Measurements from ENCODE around the gene MAPRE3.

The MAPRE3 gene

DNA sequence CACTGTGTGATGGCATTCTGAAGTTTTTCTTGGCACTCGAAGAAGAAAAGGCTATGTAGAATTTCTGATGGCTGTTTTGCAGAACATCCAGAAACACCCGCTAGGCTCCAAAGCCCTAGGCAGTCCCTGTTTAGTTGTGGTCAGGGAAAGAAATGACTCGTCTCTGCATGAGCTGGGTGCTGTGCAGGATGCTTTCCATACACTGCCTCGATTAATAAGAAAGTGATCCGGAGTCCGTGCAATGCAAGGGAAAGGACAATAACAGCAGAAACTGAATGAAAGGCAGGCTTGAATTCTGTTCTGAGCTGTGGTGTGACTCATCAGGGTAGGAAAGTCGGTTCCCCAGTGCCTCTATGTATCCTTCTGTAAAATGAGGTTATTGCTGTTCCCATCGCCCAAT lies 18.7 kb downstream of the MAPRE3 start:
- Mint-ChIP-seq H3K4me3 (no peak overlapping the region), H3K9me3 (no peaks in the 10 kb centered on the region), H3K27ac (no peak overlapping the region), H3K27me3 (no peaks in the 10 kb centered on the region), H3K4me1 (no peaks in the 10 kb centered on the region)
- ATAC-seq (no peak), DNase-seq (no peak)

- no peaks in the 10 kb centered on the region for H3K27me3 Mint-ChIP-seq
- no peaks in the 10 kb centered on the region for H3K4me1 Mint-ChIP-seq
- no peaks in the 10 kb centered on the region for H3K9me3 Mint-ChIP-seq
- no peak overlapping the region for H3K27ac Mint-ChIP-seq
- DNase-seq, result no peak
- ATAC-seq, result no peak
- H3K4me3 Mint-ChIP-seq, result no peak overlapping the region
Observed at GRCh38 chr2:26991717-26992116, 21.3 kb downstream of the MAPRE3 start.

DNA sequence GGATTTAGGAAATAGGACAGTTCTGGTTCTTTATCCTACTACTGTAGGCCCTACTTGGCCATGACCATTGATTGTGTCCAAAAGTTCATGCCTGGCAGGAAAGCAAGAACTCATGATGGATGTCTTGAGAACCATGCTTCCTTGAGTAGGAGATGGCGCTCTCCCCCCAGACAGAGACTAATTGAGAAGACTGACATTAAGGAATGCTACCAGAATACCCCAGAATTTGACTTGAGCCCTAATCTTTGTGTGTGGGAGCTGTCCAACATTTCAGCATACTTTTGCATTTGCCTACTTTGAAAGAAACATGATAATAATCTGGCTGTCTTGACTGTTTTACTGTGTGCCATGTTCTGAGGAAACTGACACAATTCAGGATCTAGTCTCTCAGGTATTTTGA lies 23.3 kb downstream of the MAPRE3 start:
- Mint-ChIP-seq H3K27ac (no peak overlapping the region), H3K4me1 (no peaks in the 10 kb centered on the region), H3K9me3 (no peaks in the 10 kb centered on the region), H3K27me3 (no peaks in the 10 kb centered on the region), H3K4me3 (no peak overlapping the region)
- ATAC-seq (no peak), DNase-seq (no peak)

GRCh38 chr2:26994983-26995382 lies 24.5 kb downstream of the MAPRE3 start:
- no peaks in the 10 kb centered on the region for H3K9me3 Mint-ChIP-seq
- H3K4me1 Mint-ChIP-seq, result no peaks in the 10 kb centered on the region
- ATAC-seq (no peak), DNase-seq (no peak)
- no peak overlapping the region for H3K27ac Mint-ChIP-seq
- no peak overlapping the region for H3K4me3 Mint-ChIP-seq
- H3K27me3 Mint-ChIP-seq, result no peaks in the 10 kb centered on the region

- no peak overlapping the region for H3K27ac Mint-ChIP-seq
- no peak overlapping the region for H3K4me3 Mint-ChIP-seq
- no peaks in the 10 kb centered on the region for H3K9me3 Mint-ChIP-seq
Observed at GRCh38 chr2:26997394-26997793, 27.0 kb downstream of the MAPRE3 start.

DNA sequence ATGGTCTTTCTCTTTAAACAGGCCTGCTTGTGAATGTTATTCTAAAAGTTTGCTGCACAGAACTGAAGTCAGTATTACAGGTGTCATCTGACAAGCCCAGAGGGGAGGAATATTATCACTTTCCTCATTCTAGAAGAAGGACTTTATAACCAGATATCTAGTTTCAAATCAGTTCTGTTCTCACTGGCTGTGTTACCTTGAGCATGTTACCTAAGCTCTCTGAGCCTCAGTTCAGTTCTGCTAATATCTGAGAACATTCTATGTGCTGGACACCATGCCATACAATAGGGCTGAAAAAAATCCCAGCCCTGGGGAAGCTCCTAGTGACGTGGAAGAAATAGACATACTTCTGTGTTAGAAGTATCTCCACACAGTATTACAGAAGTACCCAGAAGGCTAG lies 27.9 kb downstream of the MAPRE3 start:
- Mint-ChIP-seq H3K4me1 (no peaks in the 10 kb centered on the region), H3K9me3 (no peaks in the 10 kb centered on the region), H3K4me3 (no peak overlapping the region), H3K27ac (no peak overlapping the region), H3K27me3 (no peaks in the 10 kb centered on the region)
- DNase-seq (no peak), ATAC-seq (no peak)

More at GRCh38 chr2:26997394-26997793, 27.0 kb downstream of the MAPRE3 start:
- H3K27me3 Mint-ChIP-seq, result no peaks in the 10 kb centered on the region
- no peaks in the 10 kb centered on the region for H3K4me1 Mint-ChIP-seq
- no peak for DNase-seq
- ATAC-seq, result no peak

DNA sequence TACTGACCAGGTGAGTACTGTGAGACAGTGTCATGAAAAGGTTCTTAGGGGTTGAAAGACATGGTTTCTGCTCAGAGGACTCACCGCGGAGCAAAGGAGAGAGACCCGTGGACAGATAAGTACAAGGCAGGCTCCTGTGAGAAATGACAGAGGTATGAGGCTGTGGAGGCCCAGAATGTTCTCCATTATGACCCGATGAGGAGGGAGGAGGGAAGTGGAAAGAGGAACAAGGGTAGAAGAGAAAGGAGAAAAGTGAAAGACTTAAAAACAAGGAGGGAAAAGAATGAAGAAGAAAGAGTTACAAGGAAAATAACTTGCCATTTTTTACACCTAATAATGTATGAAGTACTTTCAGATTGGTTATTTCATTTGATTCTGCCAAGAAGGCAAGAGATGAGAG lies 29.8 kb downstream of the MAPRE3 start:
- no peak overlapping the region for H3K4me3 Mint-ChIP-seq
- no peaks in the 10 kb centered on the region for H3K9me3 Mint-ChIP-seq
- H3K27ac Mint-ChIP-seq, result no peak overlapping the region
- H3K27me3 Mint-ChIP-seq, result no peaks in the 10 kb centered on the region
- ATAC-seq (no peak), DNase-seq (no peak)
- no peaks in the 10 kb centered on the region for H3K4me1 Mint-ChIP-seq

DNA sequence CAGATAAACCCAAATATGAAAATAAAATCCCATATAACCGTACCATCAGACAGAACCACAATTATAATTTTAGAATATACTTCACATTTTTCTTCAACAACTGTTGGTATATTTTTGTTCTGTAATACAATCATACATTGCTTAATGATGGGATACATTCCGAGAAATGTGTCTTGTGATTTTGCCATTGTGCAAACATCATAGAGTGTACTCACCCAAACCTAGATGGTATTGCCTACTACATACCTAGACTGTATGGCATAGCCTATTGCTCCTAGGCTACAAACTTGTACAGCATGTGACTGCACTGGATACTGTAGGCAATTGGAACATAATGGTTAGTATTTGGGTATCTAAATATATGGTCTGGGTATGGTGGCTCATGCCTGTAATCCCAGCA lies 30.6 kb downstream of the MAPRE3 start:
- DNase-seq (no peak), ATAC-seq (no peak)
- Mint-ChIP-seq H3K9me3 (no peaks in the 10 kb centered on the region), H3K4me3 (no peak overlapping the region), H3K27ac (no peak overlapping the region), H3K27me3 (no peaks in the 10 kb centered on the region), H3K4me1 (no peaks in the 10 kb centered on the region)

GRCh38 chr2:27001950-27002349 lies 31.5 kb downstream of the MAPRE3 start:
- no peak overlapping the region for H3K4me3 Mint-ChIP-seq
- no peak for ATAC-seq

DNA sequence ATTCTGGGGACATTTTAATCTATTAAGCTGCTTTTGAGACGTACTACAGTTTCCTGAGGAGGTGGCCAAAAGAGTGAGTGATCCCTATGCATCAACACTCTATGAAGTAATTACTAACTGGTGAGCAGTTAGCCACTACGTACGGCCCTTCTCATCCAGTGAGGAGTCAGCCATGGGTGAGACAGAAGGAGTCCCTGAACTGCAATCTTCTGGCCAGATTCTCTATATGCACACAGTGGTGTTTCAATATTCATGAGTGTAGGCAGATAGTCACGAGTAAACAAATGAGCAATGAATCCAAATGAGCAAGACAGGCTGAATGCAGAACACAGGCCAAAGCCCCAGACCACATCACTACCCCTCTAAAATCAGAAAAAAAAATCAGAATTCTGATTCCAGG lies 32.6 kb downstream of the MAPRE3 start:
- no peak for ATAC-seq
- Mint-ChIP-seq H3K27ac (no peak overlapping the region), H3K9me3 (no peaks in the 10 kb centered on the region), H3K4me1 (no peaks in the 10 kb centered on the region), H3K27me3 (no peaks in the 10 kb centered on the region), H3K4me3 (no peak overlapping the region)
- DNase-seq, result no peak

More at GRCh38 chr2:27001950-27002349, 31.5 kb downstream of the MAPRE3 start:
- H3K27me3 Mint-ChIP-seq, result no peaks in the 10 kb centered on the region
- H3K4me1 Mint-ChIP-seq, result no peaks in the 10 kb centered on the region
- H3K27ac Mint-ChIP-seq, result no peak overlapping the region
- no peak for DNase-seq
- H3K9me3 Mint-ChIP-seq, result no peaks in the 10 kb centered on the region

DNA sequence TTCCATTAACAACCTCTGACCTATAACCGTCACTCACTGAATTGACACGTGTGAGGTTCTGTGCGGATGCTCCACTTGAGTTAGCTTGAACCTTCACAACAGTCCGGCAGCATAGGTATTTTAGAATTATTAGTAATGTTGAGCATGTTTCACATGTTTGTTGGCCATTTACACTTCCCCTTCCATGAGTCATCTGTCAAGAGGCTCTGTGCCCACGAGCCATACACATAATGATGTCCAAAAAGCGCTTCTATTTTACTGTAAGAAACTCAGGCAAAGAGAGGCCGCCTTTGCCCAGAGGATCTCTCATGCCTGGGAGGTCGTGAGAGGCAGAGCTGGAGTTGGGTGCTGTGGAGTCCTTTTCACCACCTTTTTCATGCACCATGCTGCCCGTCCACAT lies 33.4 kb downstream of the MAPRE3 start:
- Mint-ChIP-seq H3K27ac (no peak overlapping the region), H3K9me3 (no peaks in the 10 kb centered on the region), H3K4me3 (no peak overlapping the region), H3K27me3 (no peaks in the 10 kb centered on the region), H3K4me1 (no peaks in the 10 kb centered on the region)
- ATAC-seq (no peak), DNase-seq (no peak)

- Mint-ChIP-seq H3K4me3 (no peak overlapping the region), H3K27me3 (no peaks in the 10 kb centered on the region), H3K9me3 (no peaks in the 10 kb centered on the region), H3K27ac (no peak overlapping the region), H3K4me1 (no peaks in the 10 kb centered on the region)
- ATAC-seq, result no peak
- no peak for DNase-seq
Observed at GRCh38 chr2:27006602-27007415, 36.4 kb downstream of the MAPRE3 start.

GRCh38 chr2:27007416-27008374 lies 37.3 kb downstream of the MAPRE3 start:
- ATAC-seq, result no peak
- H3K4me3 Mint-ChIP-seq, result no peak overlapping the region
- H3K9me3 Mint-ChIP-seq, result no peaks in the 10 kb centered on the region
- no peak for DNase-seq
- no peaks in the 10 kb centered on the region for H3K4me1 Mint-ChIP-seq
- no peak overlapping the region for H3K27ac Mint-ChIP-seq
- no peaks in the 10 kb centered on the region for H3K27me3 Mint-ChIP-seq

GRCh38 chr2:27008678-27009077 lies 38.2 kb downstream of the MAPRE3 start:
- H3K4me1 Mint-ChIP-seq, result no peaks in the 10 kb centered on the region
- ATAC-seq (no peak), DNase-seq (no peak)
- no peak overlapping the region for H3K4me3 Mint-ChIP-seq
- no peaks in the 10 kb centered on the region for H3K27me3 Mint-ChIP-seq
- no peaks in the 10 kb centered on the region for H3K9me3 Mint-ChIP-seq
- no peak overlapping the region for H3K27ac Mint-ChIP-seq

- Mint-ChIP-seq H3K9me3 (no peaks in the 10 kb centered on the region), H3K4me3 (no peak overlapping the region), H3K27me3 (no peaks in the 10 kb centered on the region), H3K27ac (no peak overlapping the region), H3K4me1 (no peaks in the 10 kb centered on the region)
- no peak for ATAC-seq
- no peak for DNase-seq
Observed at GRCh38 chr2:27009083-27009482, 38.6 kb downstream of the MAPRE3 start.

GRCh38 chr2:27009716-27010115 lies 39.3 kb downstream of the MAPRE3 start:
- Mint-ChIP-seq H3K27ac (no peak overlapping the region), H3K4me1 (no peaks in the 10 kb centered on the region), H3K9me3 (no peaks in the 10 kb centered on the region), H3K27me3 (no peaks in the 10 kb centered on the region), H3K4me3 (no peak overlapping the region)
- ATAC-seq (no peak), DNase-seq (no peak)

Data from stimulated activated naive CD8-positive, alpha-beta T cell treated with anti-CD3 and anti-CD28 coated beads, Interleukin-15, amount 100 ng/mL, for 72 hours (primary cell).